ENCODE measurements around the gene DGKB. TPM values are rescaled to one million over a fixed set of nuclear protein-coding genes. Genes with fewer than 3 reads are reported as not detected.

The DGKB gene
- total RNA-seq, 1 donor from 2014 or later, result 9.0 TPM

- FAIRE-seq (no peak), DNase-seq (ENCODE audit: low spot score in 2 of 2) (no peak)
Measured at GRCh38 chr7:14414274-14414986, 488.1 kb downstream of the DGKB start.

GRCh38 chr7:14407246-14408015 lies 495.1 kb downstream of the DGKB start:
- FAIRE-seq (no peak), DNase-seq (ENCODE audit: low spot score in 2 of 2) (no peak)

- DNase-seq (ENCODE audit: low spot score in 2 of 2) (no peak), FAIRE-seq (no peak)
Measured at GRCh38 chr7:14403587-14403986, 499.0 kb downstream of the DGKB start.

GRCh38 chr7:14400271-14400670 lies 502.3 kb downstream of the DGKB start:
- no peak for FAIRE-seq
- no peak for DNase-seq (ENCODE audit: low spot score in 2 of 2)

- FAIRE-seq (no peak), DNase-seq (ENCODE audit: low spot score in 2 of 2) (no peak)
Measured at GRCh38 chr7:14398526-14398925, 504.0 kb downstream of the DGKB start.

DNA sequence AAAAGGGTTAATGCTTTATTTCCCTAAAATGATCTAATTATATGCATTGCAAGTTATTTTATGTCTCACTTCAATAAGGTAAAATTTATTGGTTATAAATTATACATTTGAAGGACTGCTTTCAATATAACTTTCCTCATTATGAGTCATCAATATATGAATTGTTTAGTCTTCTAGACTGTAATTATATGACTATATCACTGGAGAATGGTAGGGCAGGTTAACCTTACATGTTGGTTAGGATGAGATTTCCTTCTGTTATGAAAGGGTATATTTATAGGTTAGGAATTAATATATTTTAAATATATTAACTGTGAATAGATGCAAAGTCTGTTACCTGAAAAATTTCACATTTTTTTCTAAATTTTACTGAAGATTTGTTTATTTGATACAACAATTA lies 506.7 kb downstream of the DGKB start:
- no peak for FAIRE-seq
- DNase-seq (ENCODE audit: low spot score in 2 of 2), result no peak

DNA sequence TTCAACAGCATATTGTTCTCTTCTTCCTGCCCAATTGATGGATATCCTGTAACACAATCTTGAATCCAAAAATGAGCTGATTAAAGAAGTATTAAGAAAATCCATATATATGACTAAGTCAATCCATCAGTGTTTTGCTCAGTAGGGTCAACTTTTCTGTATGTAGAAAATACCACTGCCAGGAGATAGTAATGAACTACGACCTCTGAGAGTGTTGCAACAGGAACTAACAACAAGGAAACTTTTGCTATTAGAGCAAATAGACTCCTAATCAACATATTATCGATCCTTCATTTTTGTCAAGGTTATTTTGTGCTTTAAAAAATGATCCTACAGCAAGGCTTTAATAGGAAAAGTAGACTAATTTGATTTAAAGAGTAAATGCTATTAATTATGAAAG lies 507.8 kb downstream of the DGKB start:
- no peak for FAIRE-seq
- DNase-seq (ENCODE audit: low spot score in 2 of 2), result no peak

DNA sequence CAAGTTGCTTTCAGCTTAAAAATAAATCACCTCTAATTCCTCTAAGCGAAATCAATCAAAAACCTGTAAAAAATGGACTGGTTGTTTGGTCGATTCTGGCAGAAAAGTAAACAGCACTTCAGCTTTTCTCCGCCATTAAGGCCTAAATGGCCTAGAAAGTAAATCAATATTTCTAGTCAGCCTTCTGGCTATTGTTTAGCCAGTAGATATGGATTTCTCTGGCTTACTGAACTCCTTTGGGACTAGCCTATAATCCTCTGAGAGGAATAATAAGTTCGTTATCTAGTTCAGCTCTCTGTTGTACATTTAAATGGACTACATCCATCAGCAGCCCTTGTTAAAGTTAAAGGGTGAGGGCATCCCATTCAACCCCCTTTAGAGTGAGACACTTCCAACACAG lies 513.0 kb downstream of the DGKB start:
- no peak for DNase-seq (ENCODE audit: low spot score in 2 of 2)
- no peak for FAIRE-seq

DNA sequence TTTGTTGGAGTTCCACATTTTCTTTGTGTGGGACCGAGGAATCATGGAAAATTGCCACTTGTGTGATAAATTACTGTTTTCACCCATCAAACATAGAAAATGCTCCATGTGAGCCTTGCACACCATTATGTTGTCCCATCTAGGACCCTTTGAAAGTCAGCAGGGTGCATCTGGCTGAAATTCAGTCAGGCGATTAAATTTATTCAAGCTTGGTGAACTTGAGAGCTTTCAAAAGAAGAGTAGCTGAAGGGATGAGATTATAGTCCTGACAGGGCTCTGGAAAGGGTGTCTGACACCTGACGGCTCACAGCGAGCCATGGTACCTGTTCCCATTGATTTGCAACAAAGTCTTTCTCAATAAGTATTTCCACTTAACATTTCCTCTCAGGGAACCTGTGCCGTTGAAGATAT lies 513.4 kb downstream of the DGKB start:
- DNase-seq (ENCODE audit: low spot score in 2 of 2), result no peak
- FAIRE-seq, result no peak

DNA sequence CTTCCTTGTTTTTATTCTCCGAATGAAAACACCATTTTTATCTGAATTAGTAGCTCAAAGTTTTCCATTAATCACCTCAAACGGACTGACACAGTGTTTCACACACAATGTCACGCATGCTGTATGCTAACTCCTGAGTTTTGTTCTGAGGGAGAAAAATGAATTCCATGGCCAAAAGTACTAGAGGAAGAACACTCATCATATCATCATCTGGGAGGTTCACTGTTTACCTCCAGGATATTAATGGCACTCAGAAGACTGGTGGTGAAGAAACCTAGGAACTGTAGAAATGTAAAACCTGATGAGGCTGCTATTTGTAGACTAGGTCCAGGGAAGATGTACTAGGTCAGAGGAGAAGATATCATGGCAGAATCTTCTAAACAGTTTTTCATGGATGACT lies 517.5 kb downstream of the DGKB start:
- no peak for DNase-seq (ENCODE audit: low spot score in 2 of 2)
- FAIRE-seq, result no peak

DNA sequence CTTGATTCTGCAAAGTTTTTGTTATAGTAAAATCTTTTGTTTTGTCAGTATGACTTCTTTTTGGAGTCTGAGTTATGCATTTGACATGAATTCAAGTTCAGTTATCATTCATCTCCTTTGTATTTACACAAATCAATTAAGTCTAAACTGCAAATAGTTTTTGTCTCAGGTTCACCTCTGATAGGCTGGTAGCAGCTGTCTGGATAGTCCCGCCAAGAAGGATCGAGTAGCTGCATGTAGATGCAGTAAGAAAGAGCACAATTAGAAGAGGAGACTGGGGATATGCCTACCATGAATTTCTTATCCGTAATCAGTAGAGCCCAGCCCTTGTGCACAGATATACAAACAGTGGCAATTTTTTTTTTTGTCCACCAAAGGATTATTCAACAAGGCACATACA lies 520.6 kb downstream of the DGKB start:
- no peak for FAIRE-seq
- no peak for DNase-seq (ENCODE audit: low spot score in 2 of 2)

GRCh38 chr7:14381306-14381705 lies 521.2 kb downstream of the DGKB start:
- DNase-seq (ENCODE audit: low spot score in 2 of 2) (no peak), FAIRE-seq (no peak)

- no peak for FAIRE-seq
- no peak for DNase-seq (ENCODE audit: low spot score in 2 of 2)
Measured at GRCh38 chr7:14380881-14381280, 521.7 kb downstream of the DGKB start.

GRCh38 chr7:14377646-14378266 lies 524.8 kb downstream of the DGKB start:
- no peak for DNase-seq (ENCODE audit: low spot score in 2 of 2)
- FAIRE-seq, result no peak

DNA sequence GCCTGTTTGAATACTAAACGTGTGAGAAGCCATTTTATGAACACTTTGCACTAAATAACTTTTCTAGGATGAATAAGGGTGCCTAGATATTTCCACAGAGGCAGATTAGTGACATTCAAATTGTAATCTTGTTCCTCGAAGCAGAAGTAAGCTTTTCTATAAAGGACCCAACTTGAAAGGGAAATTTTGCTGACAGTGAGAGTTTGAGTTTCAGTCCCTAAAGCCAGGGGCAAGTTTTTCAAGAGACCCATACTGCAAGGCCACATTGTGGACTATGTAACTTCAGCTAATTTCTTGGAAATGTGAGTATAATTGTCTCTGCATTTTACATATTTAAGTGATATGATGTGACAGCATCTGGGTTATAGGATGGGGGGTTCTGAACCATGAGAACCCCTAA lies 525.8 kb downstream of the DGKB start:
- FAIRE-seq, result no peak
- DNase-seq (ENCODE audit: low spot score in 2 of 2), result no peak

DNA sequence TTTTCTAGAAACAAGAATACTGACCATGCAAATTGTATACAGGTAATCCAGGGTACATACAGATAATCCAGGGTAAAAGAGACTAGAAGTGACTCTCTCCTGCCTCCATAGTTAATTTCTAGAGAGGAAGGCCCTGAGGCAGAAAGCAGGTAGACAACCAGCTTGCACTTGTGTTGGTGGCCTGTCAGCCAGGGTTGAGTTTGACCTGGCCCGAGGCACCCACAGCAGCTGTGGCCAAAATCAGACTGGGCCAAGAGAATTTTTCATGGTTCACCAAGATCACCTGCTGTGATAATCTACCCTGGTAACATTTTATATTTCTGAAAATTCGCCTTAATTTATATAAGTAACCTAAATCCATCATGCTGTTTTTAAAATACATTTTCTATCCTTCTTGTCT lies 526.6 kb downstream of the DGKB start:
- DNase-seq (ENCODE audit: low spot score in 2 of 2) (no peak), FAIRE-seq (no peak)

- no peak for DNase-seq (ENCODE audit: low spot score in 2 of 2)
- no peak for FAIRE-seq
Measured at GRCh38 chr7:14374336-14374735, 528.2 kb downstream of the DGKB start.

- FAIRE-seq (no peak), DNase-seq (ENCODE audit: low spot score in 2 of 2) (no peak)
Measured at GRCh38 chr7:14368285-14368684, 534.3 kb downstream of the DGKB start.

DNA sequence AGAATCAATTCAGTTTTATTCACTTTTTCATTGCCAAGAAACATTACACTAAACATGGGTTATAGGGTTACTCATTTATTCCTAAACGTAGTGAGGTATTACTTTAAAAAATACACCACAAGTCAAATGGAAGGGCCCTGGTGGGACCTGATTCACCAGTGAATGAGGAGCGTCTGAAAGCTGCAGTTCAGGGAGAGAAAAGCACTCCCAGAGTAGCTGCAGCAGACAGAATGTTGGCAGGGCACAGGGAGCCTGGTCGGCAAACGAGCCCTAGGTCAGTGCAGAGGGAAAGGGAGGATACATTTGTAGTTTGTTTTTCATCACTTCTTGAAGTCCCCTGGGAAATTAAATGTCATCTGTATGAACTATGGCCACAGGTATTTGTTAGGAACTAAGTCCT lies 551.4 kb downstream of the DGKB start:
- DNase-seq (ENCODE audit: low spot score in 2 of 2) (no peak), FAIRE-seq (no peak)

- FAIRE-seq, result no peak
Measured at GRCh38 chr7:14341200-14341775, 561.3 kb downstream of the DGKB start.

GRCh38 chr7:14340393-14341074 lies 562.0 kb downstream of the DGKB start:
- no peak for DNase-seq (ENCODE audit: low spot score in 2 of 2)
- FAIRE-seq, result no peak

More at GRCh38 chr7:14341200-14341775, 561.3 kb downstream of the DGKB start:
- no peak for DNase-seq (ENCODE audit: low spot score in 2 of 2)

Data from frontal cortex (tissue), 4 donors.